GM12878 (cell line): ENCODE measurements around the gene MARCHF4.

Experiments used
- CEBPB ChIP-seq, 2 experiments: fragments of 150-350 bp in 1 of 2; IDR thresholded peaks; 2 replicates each; pipeline ENCODE4 v1.6.1; 2012 to 2014; ENCODE audit warnings: low read depth in 2 of 2, low read length in 2 of 2, borderline replicate concordance in 1 of 2, inconsistent platforms in 1 of 2
- EP300 ChIP-seq, 2 experiments: fragments of 150-350 bp in 1 of 2; IDR thresholded peaks; 2 replicates each; pipeline ENCODE4 v1.6.1; 2011 to 2012; ENCODE audit warnings: low read depth in 2 of 2, low read length in 2 of 2, borderline replicate concordance in 1 of 2, improper control_type of control experiment in 1 of 2, inconsistent platforms in 1 of 2; ENCODE audit not compliant: control insufficient read depth in 1 of 2
- MAX ChIP-seq: IDR thresholded peaks from 2 replicates; pipeline ENCODE4 v1.6.1; 2012; ENCODE audit warnings: low read depth, low read length, improper control_type of control experiment
- POLR2A ChIP-seq: IDR thresholded peaks from 2 replicates; pipeline ENCODE4 v1.6.1; 2011; ENCODE audit warnings: low read depth, mild to moderate bottlenecking, low read length
- ZBTB33 ChIP-seq: fragments of 450-650 bp; IDR thresholded peaks from 2 replicates; pipeline ENCODE4 v1.6.1; 2017; ENCODE audit warnings: mild to moderate bottlenecking
- ZNF274 ChIP-seq: IDR thresholded peaks from one replicate; pipeline ENCODE4 v1.8.0; 2011; ENCODE audit not compliant: insufficient read length, insufficient read depth
- ZNF622 ChIP-seq: fragments of 450-650 bp; IDR thresholded peaks from 2 replicates; pipeline ENCODE4 v1.6.1; 2017; ENCODE audit warnings: mild to moderate bottlenecking, inconsistent platforms
- TF ChIP-seq, protein P1 (sequence below), 3 experiments: IDR thresholded peaks in 2 of 3; conservative IDR thresholded peaks in 1 of 3; 2 replicates each; pipeline ENCODE4 v1.5.1; 2011; ENCODE audit warnings: low read depth in 3 of 3, low read length in 3 of 3, mild to moderate bottlenecking in 3 of 3, control low read depth in 2 of 3, moderate library complexity in 2 of 3, inconsistent platforms in 1 of 3, mixed read lengths in 1 of 3; ENCODE audit not compliant: control insufficient read depth in 2 of 3, insufficient read depth in 1 of 3; ENCODE audit errors: extremely low read depth in 1 of 3

DNA sequence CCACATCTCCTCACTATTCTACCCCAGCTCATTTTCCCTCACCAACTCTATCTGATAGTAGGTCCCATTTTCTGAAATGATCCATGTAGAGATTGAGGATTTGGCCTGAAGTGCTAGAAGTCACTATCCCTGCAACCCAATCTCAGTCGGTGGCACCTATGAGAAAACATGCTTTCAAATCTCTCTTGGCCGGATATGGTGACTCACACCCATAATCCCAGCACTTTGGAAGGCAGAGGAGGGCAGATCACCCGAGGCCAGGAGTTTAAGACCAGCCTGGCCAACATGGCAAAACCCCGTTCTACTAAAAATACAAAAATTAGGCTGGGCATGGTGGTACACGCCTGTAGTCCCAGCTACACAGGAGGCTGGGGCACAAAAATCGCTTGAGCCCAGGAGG is 19.1 kb upstream of the MARCHF4 start:
- TF ChIP-seq CEBPB (IDR thresholded peaks at IDR 0.05; ENCODE audit: borderline replicate concordance in 1 of 2, low read depth in 2 of 2, low read length in 2 of 2): no peak
- TF ChIP-seq, protein P1, sequence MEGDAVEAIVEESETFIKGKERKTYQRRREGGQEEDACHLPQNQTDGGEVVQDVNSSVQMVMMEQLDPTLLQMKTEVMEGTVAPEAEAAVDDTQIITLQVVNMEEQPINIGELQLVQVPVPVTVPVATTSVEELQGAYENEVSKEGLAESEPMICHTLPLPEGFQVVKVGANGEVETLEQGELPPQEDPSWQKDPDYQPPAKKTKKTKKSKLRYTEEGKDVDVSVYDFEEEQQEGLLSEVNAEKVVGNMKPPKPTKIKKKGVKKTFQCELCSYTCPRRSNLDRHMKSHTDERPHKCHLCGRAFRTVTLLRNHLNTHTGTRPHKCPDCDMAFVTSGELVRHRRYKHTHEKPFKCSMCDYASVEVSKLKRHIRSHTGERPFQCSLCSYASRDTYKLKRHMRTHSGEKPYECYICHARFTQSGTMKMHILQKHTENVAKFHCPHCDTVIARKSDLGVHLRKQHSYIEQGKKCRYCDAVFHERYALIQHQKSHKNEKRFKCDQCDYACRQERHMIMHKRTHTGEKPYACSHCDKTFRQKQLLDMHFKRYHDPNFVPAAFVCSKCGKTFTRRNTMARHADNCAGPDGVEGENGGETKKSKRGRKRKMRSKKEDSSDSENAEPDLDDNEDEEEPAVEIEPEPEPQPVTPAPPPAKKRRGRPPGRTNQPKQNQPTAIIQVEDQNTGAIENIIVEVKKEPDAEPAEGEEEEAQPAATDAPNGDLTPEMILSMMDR (IDR thresholded peaks at IDR 0.05 in 2 of 3, conservative IDR thresholded peaks at IDR 0.05 in 1 of 3; ENCODE audit: control insufficient read depth in 2 of 3, extremely low read depth in 1 of 3, insufficient read depth in 1 of 3, low read depth in 3 of 3, low read length in 3 of 3): no peak
- no peak for TF ChIP-seq ZBTB33
- no peak for TF ChIP-seq POLR2A
- no peak for TF ChIP-seq ZNF622
- no peak for TF ChIP-seq EP300 (IDR thresholded peaks at IDR 0.05; ENCODE audit: borderline replicate concordance in 1 of 2, control insufficient read depth in 1 of 2, low read depth in 2 of 2, low read length in 2 of 2)
- TF ChIP-seq MAX: no peak
- no peak for TF ChIP-seq ZNF274
